Panc1 (cell line): Measurements from ENCODE around the gene POLR1E. TPM values are rescaled to one million over a fixed set of nuclear protein-coding genes. Genes with fewer than 3 reads are reported as not detected.

Experiments used
- ATAC-seq: fragments of 200-7000 bp; cut with Tn5 transposase; 2 replicates; pipeline ENCODE4 v1.9.1; 2020; ENCODE audit warnings: mild to moderate bottlenecking, moderate library complexity
- BruUV-seq: library from RNA; stranded (reverse); fragments of 400-500 nt; replicated peaks from 2 replicates; lab custom pipeline; 2021; lab: Mats Ljungman, UMichigan
- CTCF ChIA-PET: fragments of 300-600 bp; sonication (Branson Sonifier 250); formaldehyde crosslinking; loops from one replicate; lab custom pipeline; 2022; ENCODE audit warnings: antibody characterized with exemption; lab: Charles Lee
- POLR2A ChIA-PET: fragments of 300-600 bp; sonication (Branson Sonifier 250); formaldehyde crosslinking; loops from one replicate; lab custom pipeline; 2022; ENCODE audit warnings: antibody characterized with exemption; lab: Charles Lee
- DNase-seq: peaks from one replicate; pipeline ENCODE4 v3.0.0-alpha.2; 2010; ENCODE audit warnings: low read depth, low spot score
- H3K27ac ChIP-seq: 2 replicates; pipeline ENCODE4 v1.5.1; 2011; ENCODE audit warnings: mild to moderate bottlenecking, low read length, inconsistent platforms
- H3K27me3 ChIP-seq: fragments of 200-500 bp; sonication (Bioruptor generic); 2 replicates; pipeline ENCODE4 v1.6.0; 2014; ENCODE audit warnings: low read length, inconsistent platforms; ENCODE audit not compliant: control insufficient read depth, insufficient read depth
- H3K36me3 ChIP-seq: fragments of 200-500 bp; sonication (Bioruptor generic); 2 replicates; pipeline ENCODE4 v1.5.1; 2014; ENCODE audit warnings: inconsistent platforms, mild to moderate bottlenecking, low read length, moderate library complexity; ENCODE audit not compliant: control insufficient read depth, insufficient read depth
- H3K4me1 ChIP-seq: 2 replicates; pipeline ENCODE4 v1.5.1; 2011; ENCODE audit warnings: inconsistent platforms, mild to moderate bottlenecking, low read length, moderate library complexity; ENCODE audit not compliant: control insufficient read depth, insufficient read depth
- H3K4me3 ChIP-seq, 2 experiments: 2 replicates each; pipeline ENCODE4 v1.5.1; 2011 to 2012; ENCODE audit warnings: low read depth in 2 of 2, low read length in 2 of 2, mild to moderate bottlenecking in 2 of 2, inconsistent platforms in 1 of 2, moderate library complexity in 1 of 2
- H3K9me3 ChIP-seq: fragments of 200-500 bp; sonication (Bioruptor generic); 2 replicates; pipeline ENCODE4 v1.5.1; 2014; ENCODE audit warnings: low read depth, mild to moderate bottlenecking, inconsistent platforms, low read length, moderate library complexity; ENCODE audit not compliant: control insufficient read depth, insufficient read depth
- CTCF ChIP-seq: fragments of 450-650 bp; IDR thresholded peaks from 2 replicates; pipeline ENCODE4 v1.5.1; 2017; ENCODE audit warnings: mild to moderate bottlenecking
- POLR2AphosphoS5 ChIP-seq: IDR thresholded peaks from 2 replicates; pipeline ENCODE4 v1.6.1; 2012; ENCODE audit warnings: mild to moderate bottlenecking, low read depth, low read length, moderate library complexity
- REST ChIP-seq, 2 experiments: IDR thresholded peaks; 2 replicates each; pipeline ENCODE4 v1.6.1; 2011 to 2012; ENCODE audit warnings: low read depth in 2 of 2, control low read depth in 1 of 2, low read length in 1 of 2, mild to moderate bottlenecking in 1 of 2, moderate library complexity in 1 of 2; ENCODE audit not compliant: insufficient read depth in 1 of 2
- SIN3A ChIP-seq: IDR thresholded peaks from 2 replicates; pipeline ENCODE4 v1.6.1; 2012; ENCODE audit warnings: low read depth, mild to moderate bottlenecking, low read length, moderate library complexity, borderline replicate concordance; ENCODE audit not compliant: insufficient read depth
- TCF7L2 ChIP-seq: IDR thresholded peaks from 2 replicates; pipeline ENCODE4 v1.6.1; 2011; ENCODE audit warnings: mild to moderate bottlenecking, low read depth, low read length, inconsistent platforms
- in situ Hi-C: cut with HindIII; loops from 2 replicates; pipeline ENCODE4 v1.10.0; 2016; ENCODE audit warnings: low sequenced_read_pairs, low pct_unique_long_range_greater_than_20kb
- intact Hi-C: fragments of 100-400 bp; cut with micrococcal nuclease; formaldehyde crosslinking; loops from one replicate; pipeline ENCODE4 v1.10.0; 2022; ENCODE audit not compliant: unreplicated experiment
- total RNA-seq: library from RNA; stranded (reverse); gene quantifications from one replicate; pipeline ENCODE4 v1.2.1, GENCODE V29; 2021; ENCODE audit not compliant: unreplicated experiment

Gene POLR1E
- total RNA-seq, 1 experiment from 2014 or later, result 93.8 TPM

GRCh38 chr9:37542488-37542887 is 56.7 kb downstream of the POLR1E start:
- 0 out of 2 replicates have a peak, but pooled peaks cover 5% of the 10 kb centered on the region for H3K4me1 ChIP-seq
- in situ Hi-C loops, result no loop called here
- ATAC-seq, result no peak
- H3K4me3 ChIP-seq, result no peak overlapping the region
- intact Hi-C loops, result no loop called here
- H3K27me3 ChIP-seq, result no peaks in the 10 kb centered on the region
- no peak overlapping the region for H3K27ac ChIP-seq
- DNase-seq, result no peak
- no peaks in the 10 kb centered on the region for H3K9me3 ChIP-seq
- TF ChIP-seq TCF7L2 (no peak), POLR2AphosphoS5 (no peak), SIN3A (no peak), REST (IDR thresholded peaks at IDR 0.05; ENCODE audit: insufficient read depth in 1 of 2, low read depth in 2 of 2, low read length in 1 of 2) (no peak), CTCF (no peak)
- H3K36me3 ChIP-seq, result 0 out of 2 replicates have a peak, but pooled peaks cover 3% of the 10 kb centered on the region
- no TSS peak for BruUV-seq
- ChIA-PET POLR2A (interaction anchor here (0.6 kb wide), 1 partner anchor 27 kb away, joined by 4 read pairs; no protein-coding TSS in a partner anchor), CTCF (interaction anchor here (0.7 kb wide), 1 partner anchor 51 kb away, joined by 5 read pairs; no protein-coding TSS in a partner anchor)

- ChIA-PET POLR2A (interaction anchor here (0.6 kb wide), 1 partner anchor 27 kb away, joined by 4 read pairs; no protein-coding TSS in a partner anchor), CTCF (no interaction called here)
- in situ Hi-C loops, result no loop called here
- Histone ChIP-seq H3K36me3 (0 out of 2 replicates have a peak, but pooled peaks cover 3% of the 10 kb centered on the region), H3K27me3 (no peaks in the 10 kb centered on the region), H3K9me3 (no peaks in the 10 kb centered on the region), H3K4me3 (no peak overlapping the region), H3K27ac (no peak overlapping the region), H3K4me1 (0 out of 2 replicates have a peak, but pooled peaks cover 5% of the 10 kb centered on the region)
- ATAC-seq (no peak), DNase-seq (no peak)
- TSS peak; percentile 51 for BruUV-seq
- intact Hi-C loops, result no loop called here
- TF ChIP-seq CTCF (no peak), REST (IDR thresholded peaks at IDR 0.05; ENCODE audit: insufficient read depth in 1 of 2, low read depth in 2 of 2, low read length in 1 of 2) (no peak), SIN3A (no peak), TCF7L2 (no peak), POLR2AphosphoS5 (no peak)
Measured at GRCh38 chr9:37542895-37543294, 57.1 kb downstream of the POLR1E start.
